Occipital lobe (tissue), 2 donors: ENCODE data around the gene VIT. TPM values are rescaled to one million over a fixed set of nuclear protein-coding genes. Genes with fewer than 3 reads are reported as not detected.
"Not testable (repeated sequence)": the region's sequence is repeated elsewhere in the genome, so short reads cannot be mapped to it uniquely, and the experiment has no call there.

Experiments used
- DNase-seq: peaks from one replicate; lab custom pipeline; 2025; lab: John Stamatoyannopoulos, UW
- total RNA-seq: library from RNA; depleted of rRNA; stranded (reverse); fragments of >200 nt; gene quantifications from one replicate; pipeline ENCODE4 v1.2.3, GENCODE V29; 2014

Gene VIT
- total RNA-seq, 1 donor from 2014 or later: not detected

- no peak for DNase-seq
These were observed 106.4 kb downstream of the VIT start for GRCh38 chr2:36802952-36803351.

- DNase-seq: no peak
These were observed 109.2 kb downstream of the VIT start for GRCh38 chr2:36805635-36806224.

GRCh38 chr2:36807223-36807886 is 110.8 kb downstream of the VIT start:
- DNase-seq: no peak

- DNase-seq: no peak
These were observed 112.0 kb downstream of the VIT start for GRCh38 chr2:36808386-36809068.

GRCh38 chr2:36809069-36809445 is 112.5 kb downstream of the VIT start:
- no peak for DNase-seq

- no peak for DNase-seq
These were observed 114.6 kb downstream of the VIT start for GRCh38 chr2:36811071-36811470.

GRCh38 chr2:36812196-36812595 is 115.7 kb downstream of the VIT start:
- no peak for DNase-seq

GRCh38 chr2:36818542-36818941 is 122.0 kb downstream of the VIT start:
- DNase-seq: no peak

GRCh38 chr2:36819095-36819711 is 122.7 kb downstream of the VIT start:
- DNase-seq: no peak

- no peak for DNase-seq
These were observed 124.6 kb downstream of the VIT start for GRCh38 chr2:36820942-36821605.

GRCh38 chr2:36823862-36824261 is 127.4 kb downstream of the VIT start:
- no peak for DNase-seq

GRCh38 chr2:36824273-36824672 is 127.8 kb downstream of the VIT start:
- DNase-seq: no peak

GRCh38 chr2:36824683-36825082 is 128.2 kb downstream of the VIT start:
- not testable (repeated sequence) for DNase-seq

- no peak for DNase-seq
These were observed 134.7 kb downstream of the VIT start for GRCh38 chr2:36831185-36831584.

GRCh38 chr2:36834203-36834602 is 137.7 kb downstream of the VIT start:
- DNase-seq: no peak

- DNase-seq: no peak
These were observed 138.4 kb downstream of the VIT start for GRCh38 chr2:36834731-36835524.

- DNase-seq: no peak
These were observed 143.6 kb downstream of the VIT start for GRCh38 chr2:36839976-36840617.

GRCh38 chr2:36843838-36844237 is 147.3 kb downstream of the VIT start:
- no peak for DNase-seq

GRCh38 chr2:36849265-36849664 is 152.8 kb downstream of the VIT start:
- no peak for DNase-seq

GRCh38 chr2:36854241-36854640 is 157.7 kb downstream of the VIT start:
- DNase-seq: no peak

- DNase-seq: no peak
These were observed 158.9 kb downstream of the VIT start for GRCh38 chr2:36855429-36855828.
